Activated T-helper 2 cell treated with anti-CD3 and anti-CD28 coated beads, Interferon-gamma antibody, Interleukin-2, Interleukin-4, amounts not matched to agents 10 μg/mL and 5 μg/mL and 100 μg/mL, durations not matched to agents 14 hours and 24 hours and 36 hours (primary cell): ENCODE data around the gene PARD6A. TPM values are rescaled to one million over a fixed set of nuclear protein-coding genes. Genes with fewer than 3 reads are reported as not detected.

ENCODE experiments used
- total RNA-seq: library from RNA; stranded (reverse); gene quantifications from 2 replicates; pipeline ENCODE4 v1.2.3, GENCODE V29; 2022

PARD6A gene
- total RNA-seq, 1 donor from 2014 or later = 11.5 TPM

Other genes with a start within 250 kb of the PARD6A start
- gene ZDHHC1, start 244.5 kb upstream of the PARD6A start, total RNA-seq = 1.4 and 1.5 TPM in 2 replicates
- 1.7 and 2.8 TPM in 2 replicates for gene HSD11B2, start 229.8 kb upstream of the PARD6A start, total RNA-seq
- 31.5 and 33.9 TPM in 2 replicates for gene ATP6V0D1, start 179.8 kb upstream of the PARD6A start, total RNA-seq
- not detected in 2 replicates for gene AGRP, start 177.4 kb upstream of the PARD6A start, total RNA-seq
- gene RIPOR1, start 132.1 kb upstream of the PARD6A start, total RNA-seq = 25.6 and 26.3 TPM in 2 replicates
- 59.7 and 61.2 TPM in 2 replicates for gene CTCF, start 98.4 kb upstream of the PARD6A start, total RNA-seq
- gene CARMIL2, start 15.8 kb upstream of the PARD6A start, total RNA-seq = 197 and 206 TPM in 2 replicates
- gene ACD, start 700 bp upstream of the PARD6A start, total RNA-seq = 48.9 and 57.4 TPM in 2 replicates
- gene ENKD1, start 5.8 kb downstream of the PARD6A start, total RNA-seq = 8.1 and 9.2 TPM in 2 replicates
- 1.4 and 1.8 TPM in 2 replicates for gene C16orf86, start 5.9 kb downstream of the PARD6A start, total RNA-seq
- 17.0 and 18.3 TPM in 2 replicates for gene GFOD2, start 58.4 kb downstream of the PARD6A start, total RNA-seq
- 16.5 and 17.3 TPM in 2 replicates for gene RANBP10, start 145.6 kb downstream of the PARD6A start, total RNA-seq
- gene TSNAXIP1, start 145.9 kb downstream of the PARD6A start, total RNA-seq = 0.51 and 1.0 TPM in 2 replicates
- gene THAP11, start 181.4 kb downstream of the PARD6A start, total RNA-seq = 43.0 and 45.1 TPM in 2 replicates
- 165 and 177 TPM in 2 replicates for gene NUTF2, start 186.0 kb downstream of the PARD6A start, total RNA-seq
- 38.6 and 50.1 TPM in 2 replicates for gene CENPT, start 186.7 kb downstream of the PARD6A start, total RNA-seq
- 102 and 105 TPM in 2 replicates for gene EDC4, start 212.1 kb downstream of the PARD6A start, total RNA-seq
- not detected in 2 replicates for gene NRN1L, start 223.9 kb downstream of the PARD6A start, total RNA-seq
- gene PSKH1, start 232.3 kb downstream of the PARD6A start, total RNA-seq = 15.5 and 16.5 TPM in 2 replicates